ENCODE results near the gene TFB1M. TPM values are rescaled to one million over a fixed set of nuclear protein-coding genes. Genes with fewer than 3 reads are reported as not detected.

TFB1M gene
- total RNA-seq, 2 experiments from 2014 or later = 7.2 to 9.2 TPM

DNA sequence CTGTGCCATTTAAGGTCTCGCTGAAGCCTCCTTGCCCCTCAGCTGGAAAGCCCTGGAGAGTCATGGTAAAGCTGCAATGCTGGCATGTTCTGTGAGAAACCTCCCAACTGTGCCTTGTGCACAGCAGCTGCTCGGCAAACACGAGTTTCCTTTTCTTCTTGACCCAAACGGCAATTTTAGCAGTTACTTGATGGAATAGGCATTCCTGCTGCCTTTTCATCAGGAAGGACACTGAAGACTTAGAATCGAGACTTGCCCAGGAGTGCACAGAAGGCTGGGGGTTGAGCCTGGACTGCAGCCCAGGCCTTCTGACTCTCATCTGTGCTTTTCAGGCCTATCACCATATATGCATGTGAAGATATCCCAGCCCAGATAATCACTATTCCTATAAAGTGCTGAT, 79.2 kb downstream of the TFB1M start:
- H3K4me1 Mint-ChIP-seq (ENCODE audit: low read depth) = no peaks in the 10 kb centered on the region
- TF ChIP-seq, protein P1, sequence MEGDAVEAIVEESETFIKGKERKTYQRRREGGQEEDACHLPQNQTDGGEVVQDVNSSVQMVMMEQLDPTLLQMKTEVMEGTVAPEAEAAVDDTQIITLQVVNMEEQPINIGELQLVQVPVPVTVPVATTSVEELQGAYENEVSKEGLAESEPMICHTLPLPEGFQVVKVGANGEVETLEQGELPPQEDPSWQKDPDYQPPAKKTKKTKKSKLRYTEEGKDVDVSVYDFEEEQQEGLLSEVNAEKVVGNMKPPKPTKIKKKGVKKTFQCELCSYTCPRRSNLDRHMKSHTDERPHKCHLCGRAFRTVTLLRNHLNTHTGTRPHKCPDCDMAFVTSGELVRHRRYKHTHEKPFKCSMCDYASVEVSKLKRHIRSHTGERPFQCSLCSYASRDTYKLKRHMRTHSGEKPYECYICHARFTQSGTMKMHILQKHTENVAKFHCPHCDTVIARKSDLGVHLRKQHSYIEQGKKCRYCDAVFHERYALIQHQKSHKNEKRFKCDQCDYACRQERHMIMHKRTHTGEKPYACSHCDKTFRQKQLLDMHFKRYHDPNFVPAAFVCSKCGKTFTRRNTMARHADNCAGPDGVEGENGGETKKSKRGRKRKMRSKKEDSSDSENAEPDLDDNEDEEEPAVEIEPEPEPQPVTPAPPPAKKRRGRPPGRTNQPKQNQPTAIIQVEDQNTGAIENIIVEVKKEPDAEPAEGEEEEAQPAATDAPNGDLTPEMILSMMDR (IDR thresholded peaks at IDR 0.05) = no peak
- ChIA-PET CTCF (no interaction called here), POLR2A (interaction anchor here (0.6 kb wide), 1 partner anchor 80 kb away, joined by 3 read pairs; no protein-coding TSS in a partner anchor)
- Histone ChIP-seq H3K4me1 (ENCODE audit: insufficient read depth, low read length) (no peaks in the 10 kb centered on the region), H3K4me3 (ENCODE audit: low read length) (no peak overlapping the region), H3K36me3 (ENCODE audit: insufficient read depth, low read length) (no peaks in the 10 kb centered on the region), H3K27ac (ENCODE audit: low read depth in 1 of 2, low read length in 2 of 2) (no peak overlapping the region), H3K9me3 (ENCODE audit: control insufficient read depth in 1 of 2, insufficient read depth in 1 of 2, low read length in 2 of 2) (peaks cover 0 to 8% of the 10 kb centered on the region in 2 experiments), H3K27me3 (ENCODE audit: control insufficient read depth in 1 of 2, insufficient read depth in 2 of 2, low read length in 2 of 2) (no peaks in the 10 kb centered on the region)
- H3K27me3 Mint-ChIP-seq = peaks cover 12% of the 10 kb centered on the region
- no peak overlapping the region for H3K27ac Mint-ChIP-seq
- no peak for DNase-seq
- H3K4me3 Mint-ChIP-seq = no peak overlapping the region
- no peak for ATAC-seq (ENCODE audit: poor library complexity)
- intact Hi-C loops (cut with DNase I, micrococcal nuclease) = no loop called here
- no peaks in the 10 kb centered on the region for H3K36me3 Mint-ChIP-seq (ENCODE audit: low read depth)
- H3K9me3 Mint-ChIP-seq = peaks cover 2% of the 10 kb centered on the region

DNA sequence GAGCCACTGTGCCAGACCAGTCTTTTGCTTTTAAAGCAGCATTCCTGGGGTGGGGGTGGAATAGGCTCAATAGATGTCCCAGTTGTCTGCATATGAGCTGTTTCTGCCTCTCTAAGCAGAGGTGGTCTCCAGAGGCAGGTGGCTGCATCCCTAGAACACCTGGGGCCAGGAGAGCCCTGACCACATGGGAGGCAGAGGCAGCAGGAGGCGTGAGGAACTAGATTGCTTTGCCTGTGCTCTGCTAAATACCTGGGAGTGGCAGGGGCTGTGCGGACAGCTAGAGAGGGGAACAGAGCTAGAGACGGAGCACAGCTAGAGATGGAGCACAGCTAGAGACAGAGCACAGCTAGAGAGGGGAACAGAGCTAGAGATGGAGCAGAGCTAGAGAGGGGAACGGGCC, 79.6 kb downstream of the TFB1M start:
- Mint-ChIP-seq H3K27me3 (peaks cover 12% of the 10 kb centered on the region), H3K27ac (no peak overlapping the region), H3K9me3 (peaks cover 2% of the 10 kb centered on the region), H3K36me3 (ENCODE audit: low read depth) (no peaks in the 10 kb centered on the region), H3K4me1 (ENCODE audit: low read depth) (no peaks in the 10 kb centered on the region), H3K4me3 (no peak overlapping the region)
- Histone ChIP-seq H3K4me3 (ENCODE audit: low read length) (no peak overlapping the region), H3K27me3 (ENCODE audit: control insufficient read depth in 1 of 2, insufficient read depth in 2 of 2, low read length in 2 of 2) (no peaks in the 10 kb centered on the region), H3K36me3 (ENCODE audit: insufficient read depth, low read length) (no peaks in the 10 kb centered on the region), H3K9me3 (ENCODE audit: control insufficient read depth in 1 of 2, insufficient read depth in 1 of 2, low read length in 2 of 2) (peaks cover 0 to 10% of the 10 kb centered on the region in 2 experiments), H3K27ac (ENCODE audit: low read depth in 1 of 2, low read length in 2 of 2) (no peak overlapping the region), H3K4me1 (ENCODE audit: insufficient read depth, low read length) (no peaks in the 10 kb centered on the region)
- intact Hi-C loops (cut with DNase I, micrococcal nuclease) = no loop called here
- no peak for ATAC-seq (ENCODE audit: poor library complexity)
- TF ChIP-seq, protein P1 (IDR thresholded peaks at IDR 0.05) = no peak
- no peak for DNase-seq
- ChIA-PET POLR2A (no interaction called here), CTCF (no interaction called here)

DNA sequence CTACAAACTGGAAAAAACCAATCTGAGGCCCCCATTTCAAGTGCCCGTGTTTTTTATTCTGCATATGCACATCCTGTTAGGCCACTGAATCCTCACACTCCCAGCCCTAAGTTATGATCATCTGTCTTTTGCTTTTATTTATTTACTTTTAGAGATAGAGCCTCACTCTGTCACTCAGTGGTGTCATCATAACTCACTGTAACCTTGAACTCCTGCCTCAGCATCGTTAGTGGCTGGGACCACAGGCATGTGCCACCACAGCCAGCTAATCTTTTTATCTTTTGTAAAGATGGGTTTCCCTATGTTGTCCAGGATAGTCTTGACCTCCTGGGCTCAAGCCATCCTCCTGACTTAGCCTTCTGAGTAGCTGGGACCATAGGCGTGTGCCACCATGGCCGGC, 80.1 kb downstream of the TFB1M start:
- DNase-seq = no peak
- H3K4me1 Mint-ChIP-seq (ENCODE audit: low read depth) = no peaks in the 10 kb centered on the region

More for the DNA sequence above, 80.1 kb downstream of the TFB1M start:
- H3K27ac Mint-ChIP-seq = no peak overlapping the region
- Histone ChIP-seq H3K27me3 (ENCODE audit: control insufficient read depth in 1 of 2, insufficient read depth in 2 of 2, low read length in 2 of 2) (no peaks in the 10 kb centered on the region), H3K27ac (ENCODE audit: low read depth in 1 of 2, low read length in 2 of 2) (no peak overlapping the region), H3K36me3 (ENCODE audit: insufficient read depth, low read length) (no peaks in the 10 kb centered on the region), H3K9me3 (ENCODE audit: control insufficient read depth in 1 of 2, insufficient read depth in 1 of 2, low read length in 2 of 2) (peaks cover 0 to 10% of the 10 kb centered on the region in 2 experiments), H3K4me3 (ENCODE audit: low read length) (no peak overlapping the region), H3K4me1 (ENCODE audit: insufficient read depth, low read length) (no peaks in the 10 kb centered on the region)
- CTCF ChIA-PET = no interaction called here
- H3K36me3 Mint-ChIP-seq (ENCODE audit: low read depth) = no peaks in the 10 kb centered on the region
- H3K27me3 Mint-ChIP-seq = peaks cover 12% of the 10 kb centered on the region
- H3K9me3 Mint-ChIP-seq = peaks cover 2% of the 10 kb centered on the region
- no peak overlapping the region for H3K4me3 Mint-ChIP-seq
- POLR2A ChIA-PET = no interaction called here
- TF ChIP-seq, protein P1 (IDR thresholded peaks at IDR 0.05) = no peak
- intact Hi-C loops (cut with DNase I, micrococcal nuclease) = no loop called here
- ATAC-seq (ENCODE audit: poor library complexity) = no peak

Measured in CD4-positive, alpha-beta T cell (primary cell).